HG03280 (cell line): ENCODE measurements around the gene LIN7B.
"Not testable (repeated sequence)": the region's sequence is repeated elsewhere in the genome, so short reads cannot be mapped to it uniquely, and the experiment has no call there.

Experiments
- ATAC-seq: cut with Tn5 transposase; IDR thresholded peaks from one replicate; pipeline ENCODE4 v1.9.1; 2021; ENCODE audit warnings: mild to moderate bottlenecking, moderate library complexity; ENCODE audit not compliant: unreplicated experiment

LIN7B gene

DNA sequence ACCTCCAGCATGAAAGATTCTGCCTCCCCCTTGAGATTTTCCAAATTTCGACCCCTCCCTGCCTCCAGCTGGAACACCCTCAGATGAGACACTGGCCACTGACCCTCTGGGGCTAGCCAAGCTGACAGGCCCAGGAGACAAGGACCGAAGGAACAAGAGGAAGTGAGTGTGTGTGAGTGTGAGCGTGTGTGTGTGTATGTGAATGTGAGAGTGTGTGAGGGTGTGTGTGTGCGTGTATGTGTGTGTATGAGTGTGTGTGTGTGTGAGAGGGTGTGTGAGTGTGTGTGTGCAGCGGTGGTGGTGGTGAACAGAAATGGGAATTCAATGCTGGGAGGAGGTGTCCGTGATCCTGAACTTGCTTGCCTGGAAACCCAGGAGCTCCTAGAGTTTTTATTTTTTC lies 27.2 kb downstream of the LIN7B start:
- ATAC-seq = no peak

DNA sequence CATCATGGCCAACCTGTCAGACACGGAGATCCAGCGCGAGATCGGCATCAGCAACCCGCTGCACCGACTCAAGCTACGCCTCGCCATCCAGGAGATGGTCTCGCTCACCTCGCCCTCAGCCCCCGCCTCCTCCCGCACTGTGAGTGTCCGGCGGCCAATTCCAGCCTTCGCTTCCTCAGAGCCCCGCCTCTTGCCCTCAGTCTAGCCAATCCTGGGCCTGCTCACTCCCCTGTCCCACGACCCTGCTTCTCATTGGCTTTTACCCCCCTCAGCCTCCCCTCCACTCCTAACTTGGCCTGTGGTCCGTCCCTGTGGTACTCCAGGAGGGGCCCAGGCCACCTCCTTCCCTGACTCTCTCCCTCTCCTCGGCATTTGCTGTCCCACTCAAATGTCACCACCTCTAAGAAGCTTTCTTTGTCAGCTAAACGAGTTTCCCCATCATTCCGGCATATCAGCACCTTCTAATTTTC lies 28.7 kb downstream of the LIN7B start:
- no peak for ATAC-seq

- no peak for ATAC-seq
These were observed 31.6 kb downstream of the LIN7B start for GRCh38 chr19:49145573-49146407.

- ATAC-seq = not testable (repeated sequence)
These were observed 32.2 kb downstream of the LIN7B start for GRCh38 chr19:49146408-49146770.

GRCh38 chr19:49148044-49148682 lies 34.0 kb downstream of the LIN7B start:
- no peak for ATAC-seq

DNA sequence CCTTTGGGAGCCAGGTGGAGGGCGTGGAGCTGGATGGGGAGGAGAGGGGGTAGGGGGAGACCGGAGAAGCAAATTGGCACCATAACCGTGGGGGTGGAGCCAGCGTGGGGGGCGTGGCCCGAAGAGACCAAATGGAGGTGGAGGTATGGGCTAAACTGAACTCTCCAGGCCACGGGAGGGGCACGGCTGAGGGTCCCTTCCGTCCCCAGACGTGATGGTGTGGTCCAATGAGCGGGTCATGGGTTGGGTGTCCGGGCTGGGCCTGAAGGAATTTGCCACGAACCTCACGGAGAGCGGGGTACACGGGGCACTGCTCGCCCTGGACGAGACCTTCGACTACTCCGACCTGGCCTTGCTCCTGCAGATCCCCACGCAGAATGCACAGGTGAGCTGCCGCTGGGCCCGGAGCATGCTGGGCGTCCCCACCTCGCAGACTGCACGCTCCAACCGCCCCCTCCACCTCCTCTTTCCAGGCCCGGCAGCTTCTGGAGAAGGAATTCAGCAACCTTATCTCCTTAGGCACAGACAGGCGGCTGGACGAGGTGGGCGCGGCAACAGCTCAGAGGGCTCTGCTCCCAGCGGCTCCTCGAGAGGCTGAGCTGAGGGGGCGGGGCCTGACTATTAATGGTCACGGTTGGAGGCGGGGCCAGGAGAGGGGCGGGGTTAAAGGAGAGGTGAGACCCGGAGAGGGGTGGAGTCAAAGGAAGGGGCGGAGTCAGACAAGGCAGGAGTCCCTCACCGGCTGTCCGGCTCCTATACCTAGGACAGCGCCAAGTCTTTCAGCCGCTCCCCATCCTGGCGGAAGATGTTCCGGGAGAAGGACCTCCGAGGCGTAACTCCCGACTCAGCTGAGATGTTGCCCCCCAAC lies 34.8 kb downstream of the LIN7B start:
- ATAC-seq = no peak

GRCh38 chr19:49149652-49150105 lies 35.5 kb downstream of the LIN7B start:
- no peak for ATAC-seq

GRCh38 chr19:49150106-49150943 lies 36.2 kb downstream of the LIN7B start:
- ATAC-seq = no peak

- no peak for ATAC-seq
These were observed 36.7 kb downstream of the LIN7B start for GRCh38 chr19:49150944-49151243.

DNA sequence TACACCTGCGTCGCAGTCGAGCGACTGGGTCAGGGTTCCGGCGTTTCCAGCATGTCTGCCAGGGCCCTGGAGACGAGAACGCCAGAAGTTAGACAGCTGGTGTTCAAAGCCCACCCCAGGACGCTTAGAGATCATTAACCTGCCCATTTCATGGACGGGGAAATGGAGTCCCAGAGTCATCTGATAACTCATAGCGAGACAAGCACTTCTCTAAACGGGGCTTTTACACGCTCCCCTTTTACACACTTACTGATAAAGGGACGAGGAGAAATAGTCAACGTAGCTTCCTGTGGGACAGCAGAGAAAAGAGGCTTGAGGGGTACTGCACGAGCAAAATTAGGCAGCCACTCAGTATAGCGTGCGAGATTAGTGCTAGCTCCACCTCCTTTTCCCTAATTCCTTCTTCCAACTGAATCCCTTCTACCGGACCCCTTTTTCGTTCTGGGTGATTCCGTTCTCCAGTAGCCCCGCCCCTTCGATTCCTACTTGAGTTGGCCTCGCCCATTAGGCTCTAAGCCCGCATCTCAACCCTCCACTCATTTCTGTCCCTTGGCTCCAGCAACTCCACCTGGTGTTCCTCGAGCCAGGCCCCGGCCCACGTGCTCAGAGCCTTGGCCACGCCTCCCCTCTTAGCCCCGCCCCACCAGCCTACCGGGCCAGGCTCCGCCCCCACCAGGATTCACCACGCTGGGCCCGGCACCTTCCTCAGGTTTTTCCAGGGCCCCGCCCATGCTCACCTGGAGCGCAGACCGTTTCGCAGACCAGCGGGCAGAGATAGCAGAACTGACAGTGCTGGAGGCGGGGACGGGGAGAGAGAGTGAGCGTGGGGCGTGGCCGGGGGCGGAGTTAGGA lies 37.3 kb downstream of the LIN7B start:
- ATAC-seq = no peak

DNA sequence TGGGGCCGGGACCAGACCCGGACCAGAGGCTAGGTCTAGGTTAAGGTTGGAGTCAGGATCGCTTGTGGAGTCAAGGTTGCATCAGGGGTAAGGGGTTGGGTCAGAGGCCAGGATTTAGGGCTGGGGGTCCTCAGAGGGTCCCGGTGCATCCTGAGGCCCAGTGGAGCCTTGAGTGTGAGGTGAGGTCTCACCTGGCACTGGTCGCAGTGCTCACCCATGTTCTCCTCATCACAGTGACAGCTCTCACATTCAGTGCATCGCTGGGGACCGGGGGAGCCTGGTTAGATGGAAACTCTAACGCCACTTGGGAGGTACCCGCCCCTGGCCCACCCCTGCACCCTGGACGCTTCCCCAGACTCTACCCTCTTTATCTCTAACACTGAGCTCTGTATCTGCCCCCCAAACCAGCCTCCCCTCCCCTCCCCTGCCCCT lies 38.0 kb downstream of the LIN7B start:
- ATAC-seq = no peak

DNA sequence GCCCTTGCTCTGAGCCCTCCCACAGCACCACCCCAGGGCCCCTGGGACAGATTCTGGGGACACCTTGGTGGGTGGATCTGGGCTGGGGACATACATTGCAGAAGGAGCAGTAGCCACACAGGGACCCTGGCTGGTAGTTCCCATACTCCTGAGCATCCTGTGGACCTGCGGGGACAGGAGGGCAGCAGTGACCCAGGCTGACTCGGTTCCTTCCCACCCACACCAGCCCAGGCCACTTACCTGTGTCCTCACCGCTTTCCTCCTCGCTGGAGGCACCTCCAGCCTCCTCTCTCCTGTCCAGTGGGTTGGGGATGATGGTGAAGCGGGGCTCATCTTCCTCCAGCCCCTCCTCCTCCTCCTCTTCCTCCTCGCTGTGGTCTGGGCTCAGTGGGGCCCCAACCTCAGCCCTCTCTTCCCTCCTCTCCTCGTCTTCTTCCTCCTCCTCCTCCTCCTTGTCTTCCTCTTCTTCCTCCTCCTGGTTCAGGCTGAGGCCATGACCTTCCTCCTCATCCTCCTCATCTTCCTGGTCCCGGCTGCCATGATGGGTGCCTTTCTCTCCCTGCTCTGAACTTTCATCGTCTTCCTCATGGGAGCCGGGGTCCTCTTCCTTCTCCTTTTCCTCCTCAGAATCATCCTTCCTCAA lies 39.1 kb downstream of the LIN7B start:
- ATAC-seq = no peak

DNA sequence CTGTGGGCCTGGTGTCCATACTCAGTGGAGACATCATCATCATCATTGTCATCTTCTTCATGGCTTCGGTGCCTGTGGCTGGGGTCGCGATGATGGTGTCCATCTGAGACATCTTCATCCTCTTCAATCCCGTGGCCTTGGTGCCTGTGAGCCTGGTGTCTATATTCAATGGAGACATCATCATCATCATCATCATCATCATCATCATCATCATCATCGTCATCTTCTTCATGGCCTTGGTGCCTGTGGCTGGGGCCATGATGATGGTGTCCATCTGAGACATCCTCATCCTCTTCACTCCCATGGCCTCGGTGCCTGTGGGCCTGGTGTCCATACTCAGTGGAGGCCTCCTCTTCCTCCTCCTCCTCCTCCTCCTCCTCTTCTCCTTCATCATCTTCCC lies 40.1 kb downstream of the LIN7B start:
- no peak for ATAC-seq

DNA sequence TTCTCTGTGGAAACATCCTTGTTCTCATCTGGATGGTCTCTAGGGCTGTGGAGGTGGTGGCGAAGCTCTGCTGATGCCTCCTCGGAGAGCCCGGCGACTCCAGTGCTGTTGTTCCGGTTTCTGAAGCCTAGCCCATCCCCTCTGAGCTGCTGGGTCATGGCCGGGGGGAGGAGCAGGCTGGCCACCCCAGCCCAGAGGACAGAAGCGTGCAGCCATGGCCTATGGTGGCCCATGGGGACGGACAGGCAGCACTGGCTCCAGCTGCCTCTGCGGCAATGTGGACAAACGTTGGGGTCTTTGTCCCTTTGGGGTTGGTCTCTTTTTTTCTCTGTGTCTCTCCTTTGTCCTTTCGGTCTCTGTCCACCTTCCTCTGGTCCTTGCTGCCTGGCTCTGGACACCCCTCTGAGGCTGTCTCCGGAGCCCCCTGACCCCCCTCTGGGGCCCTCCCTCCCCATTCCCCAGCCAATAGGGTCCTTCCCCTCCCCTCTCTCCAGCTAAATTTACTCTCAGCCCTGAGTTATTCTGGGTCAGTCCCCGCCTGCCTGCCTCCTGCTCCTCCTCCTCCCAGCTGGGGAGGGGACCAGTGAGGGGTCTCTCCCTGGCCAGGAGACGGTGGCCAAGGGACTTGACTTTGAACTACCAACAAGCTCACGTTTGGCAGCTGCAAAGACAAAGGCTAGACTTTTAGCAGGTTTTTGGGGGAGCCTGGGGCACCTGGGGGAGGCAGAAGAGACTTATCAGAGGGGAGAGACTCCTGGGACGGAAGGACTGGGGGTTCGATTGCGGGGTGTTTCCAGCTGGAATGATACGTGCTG lies 41.0 kb downstream of the LIN7B start, which contains the start of gene HRC:
TSS of gene HRC (minus strand) at position 392 of the 815 bp plus-strand sequence. CDS start at position 233, 159 bp downstream.
- no peak for ATAC-seq

- ATAC-seq = no peak
These were observed 41.7 kb downstream of the LIN7B start for GRCh38 chr19:49155820-49156346.

DNA sequence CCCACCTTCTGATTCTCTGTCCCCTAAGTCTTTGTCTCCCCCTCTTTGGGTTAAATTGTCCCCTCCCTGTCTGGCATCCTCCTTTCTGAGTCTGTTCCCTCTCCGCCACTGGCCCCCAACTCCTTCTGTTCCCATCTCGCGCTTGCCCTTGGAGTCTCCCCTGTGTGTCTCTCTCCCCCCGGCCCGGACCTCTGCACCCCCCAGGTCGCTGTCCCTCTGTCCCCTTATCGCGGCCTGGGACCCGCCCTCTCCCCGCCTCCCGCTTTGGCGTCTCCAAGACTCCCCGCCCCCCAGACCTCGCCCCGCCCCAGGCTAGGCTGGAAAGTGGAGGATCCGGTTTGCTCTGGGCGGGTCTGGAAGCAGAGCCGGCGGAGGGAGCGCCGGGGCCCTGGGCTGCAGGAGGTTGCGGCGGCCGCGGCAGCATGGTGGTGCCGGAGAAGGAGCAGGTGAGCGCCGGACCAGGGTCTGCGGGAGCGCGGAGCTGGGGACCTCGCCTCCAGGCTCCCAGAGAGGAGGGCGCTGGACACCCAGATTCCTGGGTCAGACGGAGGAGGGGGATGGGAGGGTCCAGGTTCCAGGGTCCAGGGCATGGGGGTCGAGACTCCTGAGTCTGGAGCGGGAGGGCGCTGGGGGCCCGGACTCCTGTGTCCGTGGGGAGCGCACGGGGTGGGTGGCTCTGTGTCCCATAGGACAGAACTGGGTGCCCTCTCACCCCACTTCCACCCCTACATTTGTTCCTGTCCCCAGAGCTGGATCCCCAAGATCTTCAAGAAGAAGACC lies 43.5 kb downstream of the LIN7B start, which contains the start of gene TRPM4:
TSS of gene TRPM4 (plus strand) at position 348 of the 780 bp plus-strand sequence. CDS start at position 423, 75 bp downstream.
- ATAC-seq = no peak
